ENCODE results near the gene KCNJ10.

Gene KCNJ10

DNA sequence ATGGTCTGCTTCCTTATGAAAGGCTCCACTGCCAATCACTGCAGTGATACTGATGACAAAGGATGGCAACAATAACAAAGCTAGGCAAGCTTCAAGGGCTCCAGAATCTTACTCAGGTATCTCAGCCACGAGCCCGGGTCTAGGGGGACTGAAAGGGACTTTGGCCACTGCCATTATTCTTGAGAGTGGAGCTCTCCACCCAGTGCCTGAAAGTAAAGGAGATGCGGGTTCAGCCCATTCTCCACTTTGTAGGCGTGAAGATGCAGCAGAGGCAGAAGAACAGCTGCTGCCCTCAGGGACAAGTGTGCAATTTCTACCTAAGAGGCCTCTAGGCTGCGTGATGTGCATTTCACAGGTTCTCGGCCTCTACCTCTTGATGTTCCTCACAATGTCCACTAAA lies 84.5 kb downstream of the KCNJ10 start:
- no peak for DNase-seq

GRCh38 chr1:159983681-159984080 lies 86.3 kb downstream of the KCNJ10 start:
- no peak for DNase-seq

DNA sequence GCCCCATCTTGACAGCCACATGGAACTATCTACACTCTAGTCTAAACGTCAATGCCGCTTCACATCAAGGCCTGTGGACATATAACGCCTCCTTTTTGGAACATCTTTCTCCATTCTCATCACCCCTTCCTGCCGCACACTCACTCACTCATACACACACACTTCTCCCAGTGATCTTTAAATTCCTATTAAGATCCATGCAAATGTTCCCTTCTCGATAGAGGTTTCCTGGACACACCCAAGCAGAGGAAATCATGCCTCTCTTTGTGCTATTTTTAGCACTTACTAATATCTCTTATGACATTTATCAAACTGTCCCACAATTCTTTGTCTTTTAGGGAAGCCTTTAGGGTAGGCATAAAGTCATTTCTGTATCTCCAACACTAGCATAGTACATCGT lies 87.7 kb downstream of the KCNJ10 start:
- no peak for DNase-seq

GRCh38 chr1:159981351-159982055 lies 88.5 kb downstream of the KCNJ10 start:
- DNase-seq = no peak

GRCh38 chr1:159980786-159981185 lies 89.2 kb downstream of the KCNJ10 start:
- no peak for DNase-seq

GRCh38 chr1:159980076-159980475 lies 89.9 kb downstream of the KCNJ10 start:
- DNase-seq = no peak

DNA sequence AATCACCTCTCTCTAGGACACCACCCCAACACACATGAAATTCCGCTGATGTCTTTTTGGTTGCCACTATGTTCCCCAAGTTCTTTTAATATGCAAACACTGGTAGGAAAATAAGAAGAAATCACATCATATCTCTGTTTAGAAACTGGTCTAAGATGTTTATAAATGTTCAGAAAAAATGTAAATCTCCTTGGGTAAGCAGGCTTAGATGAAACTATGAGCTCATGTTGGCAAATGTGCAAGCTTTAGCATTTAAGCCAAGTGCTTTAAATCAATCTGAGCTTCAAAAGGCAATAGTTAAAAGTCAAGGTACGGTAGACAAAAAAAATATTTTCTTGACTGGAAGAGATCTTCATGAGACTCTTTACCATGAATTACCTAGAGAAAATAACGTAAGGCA lies 90.7 kb downstream of the KCNJ10 start:
- no peak for DNase-seq

DNA sequence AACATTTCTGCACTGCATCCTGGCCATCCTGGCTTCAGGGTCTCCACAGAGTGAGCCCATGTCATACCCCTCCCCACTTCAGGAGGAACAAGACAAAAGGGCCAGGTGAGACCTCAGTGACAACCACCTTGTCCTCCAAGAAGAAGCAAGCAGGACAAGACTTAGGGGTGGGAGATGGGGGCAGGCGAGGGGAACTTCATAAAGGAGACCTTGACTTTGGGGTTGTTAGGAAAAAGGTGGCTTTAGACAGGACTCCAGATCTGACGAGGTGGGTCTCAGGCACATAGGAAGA lies 91.9 kb downstream of the KCNJ10 start:
- DNase-seq = no peak

DNA sequence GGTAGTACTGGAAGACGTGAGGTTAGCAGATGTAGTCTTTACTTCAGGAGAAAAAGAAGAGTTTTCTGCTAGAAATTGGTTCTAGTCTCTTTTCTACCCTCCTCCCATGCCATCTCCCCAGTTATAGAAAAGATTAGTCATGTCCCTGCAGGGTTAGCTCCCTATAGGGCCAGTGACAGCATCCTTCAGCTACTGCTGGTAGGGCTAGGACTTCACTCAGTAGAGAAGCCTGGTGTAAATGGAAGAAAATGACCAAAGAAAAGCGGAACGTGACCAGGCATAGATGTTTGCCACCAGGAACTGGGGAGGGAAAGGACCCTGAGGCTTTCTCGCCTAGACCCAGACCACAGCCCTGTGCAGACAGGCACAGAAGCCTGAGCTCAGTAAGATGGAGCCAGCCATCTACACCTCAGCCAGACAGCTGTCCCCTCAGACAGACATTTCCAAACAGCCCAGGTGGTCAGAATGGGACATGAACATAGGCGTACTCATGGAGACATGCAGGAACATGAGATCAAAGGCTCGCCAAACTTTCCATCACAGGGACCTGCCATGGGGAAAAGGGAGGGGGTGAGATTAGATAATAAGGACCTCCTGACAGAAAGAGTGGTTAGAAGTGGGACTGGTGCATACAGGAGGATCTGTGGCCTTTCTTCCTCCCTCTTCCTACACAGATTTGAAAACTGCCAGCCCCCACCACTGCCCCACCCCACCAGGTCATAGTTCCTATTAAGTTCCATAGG lies 92.4 kb downstream of the KCNJ10 start:
- DNase-seq = no peak

DNA sequence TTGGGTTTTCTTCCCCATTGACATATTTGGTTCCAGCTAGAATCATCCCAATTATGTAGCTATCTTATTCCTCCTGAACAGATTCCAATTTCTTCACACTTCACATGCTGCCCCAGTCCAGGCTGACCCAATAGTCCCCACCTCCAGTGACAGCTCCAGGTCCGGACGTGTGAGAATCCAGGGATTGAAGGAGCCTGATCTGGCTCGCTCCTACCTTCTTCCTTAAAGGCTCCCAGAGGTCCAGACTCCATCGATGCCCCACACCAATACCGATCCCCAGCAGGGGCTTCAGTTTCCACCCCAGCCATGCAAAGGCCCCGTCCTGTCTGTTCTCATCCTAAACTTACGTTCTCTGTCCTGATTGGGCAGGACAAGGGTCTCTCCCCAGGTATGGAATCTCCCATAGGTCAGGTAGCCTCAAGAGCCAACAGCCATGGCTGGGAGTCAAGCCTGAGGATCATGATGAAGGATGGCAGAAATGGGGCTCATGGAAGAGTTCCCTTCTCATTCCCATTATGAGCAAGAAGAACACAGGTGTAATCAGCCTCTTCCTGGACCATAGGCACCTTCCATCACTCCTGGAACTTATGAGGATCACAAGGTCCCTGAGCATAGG lies 95.5 kb downstream of the KCNJ10 start:
- DNase-seq = no peak

GRCh38 chr1:159973350-159973940 lies 96.5 kb downstream of the KCNJ10 start:
- no peak for DNase-seq

GRCh38 chr1:159972443-159973205 lies 97.3 kb downstream of the KCNJ10 start:
- DNase-seq = no peak

DNA sequence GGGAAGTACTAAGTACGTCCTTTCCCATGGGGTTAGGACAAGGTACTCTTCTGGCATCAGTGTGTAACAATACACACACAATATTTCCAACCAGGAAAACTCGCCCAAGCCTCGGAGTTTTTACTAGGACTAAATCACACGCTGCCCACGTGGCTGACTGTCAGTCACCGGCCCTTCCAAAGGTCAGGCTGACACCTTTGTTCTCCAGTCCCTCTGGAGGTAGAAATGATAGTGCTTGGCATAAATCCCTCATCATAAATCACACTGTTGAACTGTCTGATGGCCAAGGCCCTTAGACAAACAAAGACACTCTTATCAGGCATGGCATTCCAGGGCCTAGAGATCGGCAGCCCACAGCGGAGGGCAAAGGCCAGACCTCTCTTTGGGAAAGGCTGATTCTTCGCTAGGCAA lies 99.0 kb downstream of the KCNJ10 start:
- no peak for DNase-seq

DNA sequence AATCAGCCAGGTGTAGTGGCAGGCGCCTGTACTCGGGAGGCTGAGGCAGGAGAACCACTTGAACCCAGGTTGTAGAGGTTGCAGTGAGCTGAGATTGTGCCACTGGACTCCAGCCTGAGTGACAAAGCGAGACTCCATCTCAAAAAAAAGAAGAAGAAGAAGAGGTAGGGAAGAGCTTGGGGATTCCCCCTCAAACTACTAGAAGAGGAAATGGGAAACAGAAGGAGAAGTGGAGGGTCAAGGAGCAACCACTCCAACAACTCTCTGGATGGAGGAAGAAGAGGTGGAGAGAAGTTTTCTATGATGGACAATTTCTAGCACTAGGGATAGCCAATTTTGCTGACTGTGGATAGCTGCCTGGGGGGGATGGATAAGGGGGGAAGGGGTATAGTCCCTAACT lies 101.1 kb downstream of the KCNJ10 start:
- DNase-seq = no peak

GRCh38 chr1:159965263-159965662 lies 104.7 kb downstream of the KCNJ10 start:
- no peak for DNase-seq

GRCh38 chr1:159964144-159964543 lies 105.8 kb downstream of the KCNJ10 start:
- no peak for DNase-seq

- no peak for DNase-seq
Measured at GRCh38 chr1:159962176-159962575, 107.8 kb downstream of the KCNJ10 start.

GRCh38 chr1:159961636-159962035 lies 108.3 kb downstream of the KCNJ10 start:
- DNase-seq = no peak

GRCh38 chr1:159960721-159961381 lies 109.1 kb downstream of the KCNJ10 start:
- DNase-seq = no peak

- no peak for DNase-seq
Measured at GRCh38 chr1:159959451-159959850, 110.5 kb downstream of the KCNJ10 start.

GRCh38 chr1:159958719-159959380 lies 111.1 kb downstream of the KCNJ10 start:
- no peak for DNase-seq

- DNase-seq = no peak
Measured at GRCh38 chr1:159957824-159958268, 112.1 kb downstream of the KCNJ10 start.
